Nucleus accumbens (tissue), 56 donors: Measurements from ENCODE around the gene MAP1LC3B.
"Not testable (repeated sequence)": the region's sequence is repeated elsewhere in the genome, so short reads cannot be mapped to it uniquely, and the experiment has no call there.

Source experiments
- DNase-seq, 56 donors: peaks; one replicate each; lab custom pipeline; 2025; lab: John Stamatoyannopoulos, UW

MAP1LC3B gene

DNA sequence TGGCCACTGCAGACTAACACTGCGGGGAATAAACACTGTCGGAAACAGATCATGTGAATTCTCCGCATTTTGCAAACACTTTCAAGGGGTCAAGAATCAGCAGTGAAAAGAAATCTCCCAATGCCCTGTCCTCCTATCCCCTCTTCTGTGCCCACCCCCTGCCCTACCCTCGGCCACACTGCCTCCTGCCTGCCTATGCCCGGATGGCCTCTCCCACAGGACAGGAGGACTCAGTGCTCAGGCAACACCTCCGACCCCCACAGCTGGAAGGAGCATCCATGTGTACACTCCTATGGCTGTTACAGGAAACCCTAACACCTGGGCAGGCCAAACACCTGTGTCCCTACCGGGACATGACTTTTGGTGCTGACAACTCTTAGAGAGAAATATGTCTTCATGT lies 33.0 kb upstream of the MAP1LC3B start:
- no peak for DNase-seq

DNA sequence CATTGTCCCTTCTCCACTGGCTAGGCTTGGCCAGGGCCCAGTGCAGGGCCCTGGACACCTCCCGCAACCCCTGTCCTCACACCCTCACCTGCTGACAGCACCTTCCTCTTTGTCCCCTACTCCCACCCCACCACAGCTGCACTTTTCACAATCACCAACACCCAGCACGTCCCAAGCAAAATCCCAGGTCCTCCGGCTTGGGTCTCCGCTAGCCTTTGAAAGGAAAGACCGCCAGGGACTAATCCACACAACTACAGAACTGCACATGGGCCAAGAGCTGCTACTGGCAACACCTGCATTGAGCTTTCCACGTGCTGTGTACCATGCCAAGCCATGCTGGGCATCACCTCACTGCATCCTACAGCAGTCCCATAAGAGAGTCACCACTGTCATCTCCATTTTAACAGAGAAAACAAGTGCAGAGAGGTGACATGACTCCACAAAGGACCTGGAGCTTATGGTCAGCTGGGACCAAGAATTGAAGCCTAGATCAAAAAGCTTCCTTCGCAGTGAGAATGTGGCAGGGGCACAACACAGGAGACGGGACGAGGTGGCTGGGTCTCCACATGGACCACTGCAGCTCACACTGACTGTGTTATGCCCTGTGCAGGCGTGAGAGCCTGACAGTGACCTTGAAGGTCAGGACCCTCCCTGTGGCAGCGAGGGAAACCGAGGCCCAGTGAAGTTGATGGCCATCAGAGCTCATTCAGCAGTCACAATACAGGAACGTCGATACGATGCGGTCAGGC lies 31.1 kb upstream of the MAP1LC3B start:
- DNase-seq, result no peak

DNA sequence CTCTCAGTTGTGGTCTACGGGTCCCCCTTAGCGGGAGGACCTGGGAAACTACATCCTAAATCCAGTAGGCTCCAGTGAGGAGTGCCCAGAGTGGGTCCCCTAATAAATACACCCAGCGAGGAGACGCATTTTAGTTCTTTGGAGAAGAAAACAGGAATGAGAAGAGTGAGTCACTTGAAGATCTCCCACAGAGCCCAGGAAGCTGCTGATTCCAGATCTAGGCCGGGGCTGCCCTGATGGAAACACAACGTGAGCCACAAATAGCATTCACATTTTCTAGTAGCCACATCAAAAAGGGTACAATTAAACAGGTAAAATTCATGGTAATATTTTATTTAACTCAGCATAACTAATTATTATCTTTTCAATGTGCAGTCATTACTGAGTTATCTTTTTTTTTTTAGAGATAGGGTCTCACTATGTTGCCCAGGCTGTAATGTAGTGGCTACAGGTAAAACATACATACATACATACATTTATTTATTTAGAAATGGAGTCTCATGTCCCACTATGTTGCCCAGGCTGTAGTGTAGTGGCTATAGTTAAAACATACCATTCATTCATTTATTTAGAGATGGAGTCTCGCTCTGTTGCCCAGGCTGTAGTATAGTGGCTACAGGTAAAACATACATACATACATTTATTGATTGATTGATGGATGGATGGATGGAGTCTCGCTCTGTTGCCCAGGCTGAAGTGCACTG lies 30.1 kb upstream of the MAP1LC3B start:
- no peak for DNase-seq

DNA sequence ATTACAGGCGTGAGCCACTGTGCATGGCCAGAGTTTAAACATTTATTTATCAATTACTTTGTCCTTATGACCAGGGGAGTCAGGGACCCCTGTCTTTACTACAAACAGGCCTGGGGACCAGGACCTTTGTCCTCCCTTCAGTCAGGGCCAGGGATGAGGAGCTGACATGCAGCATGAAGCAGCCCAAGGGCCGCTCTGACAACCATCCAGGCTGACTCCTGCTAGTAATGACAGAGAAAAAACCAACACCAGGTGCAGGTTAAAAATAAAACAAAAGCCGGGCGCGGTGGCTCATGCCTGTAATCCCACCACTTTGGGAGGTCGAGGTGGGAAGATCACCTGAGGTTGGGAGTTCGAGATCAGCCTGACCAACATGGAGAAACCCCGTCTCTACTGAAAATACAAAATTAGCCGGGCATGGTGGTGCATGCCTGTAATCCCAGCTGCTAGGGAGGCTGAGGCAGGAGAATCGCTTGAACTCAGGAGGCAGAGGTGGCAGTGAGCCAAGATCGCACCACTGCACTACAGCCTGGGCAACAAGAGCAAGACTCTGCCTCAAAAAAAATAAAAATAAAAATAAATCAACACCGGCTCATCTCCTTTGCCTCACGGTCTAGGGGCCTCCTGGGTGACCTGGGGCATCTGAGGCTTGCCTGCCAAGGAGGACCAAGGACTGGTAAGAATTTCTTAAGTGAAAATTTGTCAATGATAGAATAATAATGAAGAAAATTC lies 29.1 kb upstream of the MAP1LC3B start:
- DNase-seq, result not testable (repeated sequence)

DNA sequence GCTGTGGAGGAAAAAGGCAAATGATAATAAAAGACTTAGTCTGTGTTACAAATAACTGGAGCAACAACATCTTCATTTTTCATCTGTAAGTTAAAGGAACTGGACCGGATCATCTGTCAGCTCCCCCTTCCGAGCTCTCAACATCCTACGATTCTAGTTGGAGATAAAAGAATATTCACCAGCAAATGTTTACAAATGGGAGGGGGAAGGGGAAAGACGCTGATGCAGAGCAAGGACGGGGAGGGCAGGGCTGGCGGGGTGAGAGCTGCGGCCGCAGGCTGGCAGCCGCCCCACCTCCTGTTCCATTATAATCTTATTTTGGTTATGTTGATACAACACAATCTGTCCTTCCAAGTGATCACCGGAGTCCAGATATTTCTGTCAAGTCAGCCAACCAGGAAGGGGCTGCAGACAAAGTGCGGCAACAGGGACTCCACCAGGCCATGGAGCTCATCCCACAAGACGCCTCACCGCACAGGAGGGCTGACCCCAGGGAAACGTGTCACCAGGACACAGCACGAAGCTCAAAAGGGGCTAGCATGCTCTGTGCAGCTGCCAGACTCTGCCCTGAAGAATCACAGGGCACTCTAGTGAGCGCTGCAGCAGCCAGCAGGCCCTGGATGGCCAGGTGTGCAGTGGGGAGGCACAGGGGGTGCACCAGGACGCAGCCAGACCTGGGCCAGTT lies 28.2 kb upstream of the MAP1LC3B start:
- no peak for DNase-seq

DNA sequence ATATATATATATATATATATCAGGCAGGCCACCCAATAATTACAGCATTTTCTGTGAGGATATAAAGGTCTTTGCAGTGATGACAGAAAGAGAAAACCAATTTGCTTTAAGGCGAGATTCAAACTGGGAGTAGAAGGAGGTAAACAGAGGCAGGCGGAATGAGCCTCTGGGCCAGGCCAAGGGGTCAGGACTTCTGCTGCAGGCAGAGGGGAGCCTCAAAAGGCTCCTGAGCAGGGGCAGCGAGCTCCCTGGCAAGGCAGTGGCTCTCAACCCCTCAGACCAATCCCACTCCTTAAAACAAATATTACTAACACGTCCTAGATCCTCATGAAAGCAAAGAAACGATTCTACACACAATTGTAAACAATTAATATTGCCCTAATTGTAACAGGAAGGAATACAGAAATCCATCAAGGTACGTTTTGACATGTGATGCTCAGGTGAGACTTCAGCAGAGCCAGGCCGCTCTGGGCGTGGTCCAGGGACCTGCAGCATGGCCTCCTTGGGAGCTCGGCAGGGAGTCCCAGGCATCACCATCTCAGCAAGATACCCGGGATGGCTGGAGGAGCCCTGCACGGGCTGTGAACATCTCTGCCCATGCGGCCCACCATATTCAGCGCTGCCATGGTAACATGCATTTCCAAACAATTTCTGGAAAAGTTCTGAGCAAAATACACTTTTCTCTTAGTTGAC lies 27.0 kb upstream of the MAP1LC3B start:
- no peak for DNase-seq

DNA sequence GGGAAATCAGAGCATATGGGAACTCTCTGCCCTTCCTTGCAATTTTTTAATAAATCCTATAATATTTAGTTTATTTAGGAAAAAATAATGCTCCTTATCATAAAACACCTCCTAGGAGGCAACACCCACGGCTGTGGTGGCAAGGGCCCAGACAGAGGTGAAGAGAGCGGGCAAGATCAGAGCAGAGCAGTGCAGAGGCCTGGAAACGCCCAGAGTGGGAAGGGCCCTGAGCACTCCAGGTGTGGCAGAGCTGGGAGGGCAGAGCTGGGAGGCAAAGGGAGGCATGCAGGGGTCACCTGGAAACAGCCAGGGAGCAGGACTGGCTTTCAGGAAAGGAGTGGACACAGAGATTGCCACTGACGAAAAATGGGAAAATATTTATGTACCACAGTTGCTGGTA lies 25.8 kb upstream of the MAP1LC3B start:
- DNase-seq, result no peak

DNA sequence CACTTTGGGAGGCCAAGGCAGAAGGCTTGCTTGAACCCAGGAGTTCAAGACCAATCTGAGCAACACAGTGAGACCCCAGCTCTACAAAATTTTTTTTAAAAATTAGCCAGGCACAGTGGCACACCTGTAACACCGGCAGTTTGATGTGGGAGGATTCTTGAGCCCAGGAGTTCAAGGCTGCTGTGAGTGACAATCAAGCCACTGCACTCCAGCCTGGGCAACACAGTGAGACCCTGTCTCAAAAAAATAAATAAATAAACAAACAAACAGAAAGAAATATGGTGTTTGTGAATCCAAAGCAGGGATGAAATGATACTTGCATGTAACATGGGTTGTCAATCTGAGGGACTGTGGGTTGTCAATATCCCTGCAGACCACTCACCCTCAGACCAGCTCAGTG lies 25.2 kb upstream of the MAP1LC3B start:
- no peak for DNase-seq

DNA sequence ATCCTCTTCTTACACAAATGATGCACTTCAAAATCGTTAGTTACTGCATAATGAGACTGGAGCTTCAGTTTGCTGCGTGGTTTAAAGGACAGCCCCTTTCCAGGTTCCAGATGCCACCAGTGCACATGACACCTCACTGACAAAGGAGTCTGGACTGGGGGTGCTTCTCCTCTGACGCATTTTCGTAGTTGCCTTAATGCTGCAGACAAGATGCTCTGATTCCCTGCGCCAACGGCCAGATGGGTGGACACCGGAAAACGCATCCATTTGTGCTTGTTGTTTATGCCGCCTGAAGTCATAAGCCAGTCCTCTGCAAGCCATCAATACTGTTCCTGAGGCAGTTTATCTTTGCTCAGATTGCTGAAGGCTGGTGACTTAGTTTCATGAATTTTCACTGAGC lies 24.6 kb upstream of the MAP1LC3B start:
- DNase-seq, result no peak

DNA sequence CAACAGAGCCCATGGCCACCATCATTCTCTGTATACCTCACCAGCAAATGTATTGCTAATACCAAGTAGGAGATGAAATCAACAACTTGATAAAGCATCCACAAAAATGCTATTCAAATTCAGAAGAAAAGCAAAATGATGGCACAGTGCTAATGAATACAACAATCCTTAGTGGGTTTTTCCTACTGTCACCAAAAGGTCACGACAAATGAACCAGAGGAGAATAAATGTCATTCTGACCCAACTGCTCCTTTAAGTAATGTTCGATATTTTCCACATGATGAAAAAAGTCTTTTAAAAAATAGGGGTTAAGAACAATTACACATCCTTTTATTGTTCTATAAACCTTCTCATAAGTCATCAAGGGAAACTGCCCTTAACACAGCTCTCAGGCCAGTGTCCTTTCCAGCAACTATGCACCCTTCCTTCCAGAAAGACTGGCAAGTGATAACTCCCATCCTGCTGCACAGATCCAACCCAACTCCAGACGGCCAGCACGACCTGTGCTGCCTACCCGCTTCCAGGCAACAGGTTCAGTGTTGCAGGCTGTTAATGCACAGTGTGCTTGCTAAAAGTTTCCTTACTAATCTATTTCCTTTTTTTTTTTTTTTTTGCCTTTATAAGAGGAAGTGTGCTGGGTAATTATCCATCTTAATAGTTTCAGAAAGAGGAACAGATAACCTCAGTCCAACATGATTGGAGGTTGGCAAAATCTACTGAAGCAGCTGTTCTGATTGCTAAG lies 23.9 kb upstream of the MAP1LC3B start:
- DNase-seq, result no peak

DNA sequence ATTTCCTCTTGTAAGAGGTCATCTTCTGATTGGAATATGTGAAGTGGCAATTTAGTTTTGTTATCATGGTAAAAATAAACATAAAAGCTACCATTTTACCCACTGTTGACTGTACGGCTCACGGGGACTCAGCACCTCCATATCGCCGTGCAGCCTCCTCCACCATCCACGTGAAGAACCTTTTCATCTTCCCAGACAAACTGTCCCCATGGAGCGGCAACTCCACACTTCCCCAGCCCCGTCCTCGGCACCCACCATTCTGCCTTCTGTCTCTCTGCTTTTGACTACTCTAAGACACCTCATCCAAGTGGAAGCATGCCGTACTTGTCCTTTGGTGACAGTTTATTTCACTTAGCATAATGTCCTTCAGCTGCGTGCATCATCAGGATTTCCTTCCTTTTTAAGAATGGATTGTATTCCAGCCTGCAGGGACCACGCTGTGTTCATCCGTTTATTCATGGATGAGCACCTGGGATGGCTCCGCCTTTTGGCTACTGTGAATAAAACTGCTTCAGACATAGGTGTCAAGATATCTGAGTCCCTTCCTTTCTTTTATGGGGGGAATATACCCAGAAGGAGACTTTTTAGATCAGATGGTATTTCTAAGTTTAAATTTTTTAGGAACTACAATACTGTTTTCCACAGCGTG lies 22.9 kb upstream of the MAP1LC3B start:
- no peak for DNase-seq

DNA sequence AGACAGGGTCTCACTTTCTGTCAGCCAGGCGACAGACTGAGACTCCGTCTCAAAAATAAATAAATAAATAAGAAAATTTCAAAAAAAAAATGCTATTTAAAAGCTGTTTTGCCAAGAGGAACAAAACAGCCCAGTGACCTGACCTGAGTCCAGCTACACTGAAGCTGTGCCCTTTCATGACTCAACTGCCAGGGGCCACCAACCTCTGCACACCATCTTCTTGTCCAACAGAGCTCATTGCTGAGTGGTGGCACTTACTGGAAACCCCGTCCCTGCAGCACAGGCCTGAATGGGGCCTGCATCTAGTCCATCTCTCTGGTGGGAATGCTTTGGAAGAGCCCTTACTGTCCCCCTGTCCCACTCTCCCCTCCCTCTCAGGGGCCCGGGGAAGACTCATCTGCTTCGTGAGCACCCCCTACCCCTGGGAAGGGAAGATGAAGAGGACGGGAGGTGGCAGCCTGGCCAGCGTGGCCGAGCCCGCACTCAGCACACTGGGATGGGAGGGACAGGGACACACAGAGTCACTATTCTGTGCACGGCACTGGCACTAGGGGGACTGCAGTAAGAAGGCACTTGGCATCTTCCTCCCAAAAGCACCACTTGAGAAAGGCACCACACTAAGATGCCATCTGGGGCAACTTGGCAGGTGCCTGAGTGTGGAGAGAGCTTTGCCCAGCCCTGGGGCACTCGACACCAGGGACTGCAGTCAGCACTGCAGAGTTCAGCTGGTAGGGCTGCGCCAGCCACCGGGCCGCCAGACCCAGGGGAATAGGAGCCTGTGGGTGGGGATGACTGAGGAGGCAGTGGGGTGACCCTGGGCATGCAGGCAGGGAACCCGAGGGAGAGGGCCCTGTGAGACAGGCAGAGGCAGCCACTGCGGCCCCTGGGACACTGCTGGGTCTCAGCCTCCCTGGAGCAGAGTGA lies 22.1 kb upstream of the MAP1LC3B start:
- peak in 4 of 56 donors; percentile 15 to 31 (median 20) for DNase-seq

DNA sequence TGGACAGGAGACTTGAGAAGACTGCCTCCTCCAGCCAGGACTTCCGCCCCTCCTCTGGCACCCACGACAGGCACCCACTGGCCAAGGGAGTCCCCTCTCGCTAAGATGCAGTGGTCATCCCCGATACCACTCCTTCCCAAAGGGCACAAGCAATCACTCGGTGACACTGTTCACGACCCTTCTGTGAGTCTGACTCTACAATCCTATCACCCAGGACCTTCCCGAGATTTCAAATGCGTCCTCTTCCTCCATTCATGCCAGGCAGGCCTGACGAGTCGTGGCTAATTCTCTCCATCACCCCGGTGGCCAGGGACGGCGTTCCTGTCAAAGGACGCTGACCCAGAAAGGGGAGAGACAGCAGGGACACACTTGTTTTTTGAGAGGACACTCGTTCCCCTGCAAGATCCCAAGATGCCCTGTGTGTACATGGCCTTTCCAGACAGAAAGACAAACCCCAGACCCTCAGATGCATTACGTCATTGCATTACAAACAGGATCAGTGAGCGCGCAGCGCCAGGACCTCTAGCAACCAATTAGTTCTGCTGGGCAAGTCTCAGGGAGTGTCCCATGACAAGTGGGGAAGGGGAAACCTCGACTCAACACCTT lies 20.8 kb upstream of the MAP1LC3B start:
- DNase-seq, result no peak

DNA sequence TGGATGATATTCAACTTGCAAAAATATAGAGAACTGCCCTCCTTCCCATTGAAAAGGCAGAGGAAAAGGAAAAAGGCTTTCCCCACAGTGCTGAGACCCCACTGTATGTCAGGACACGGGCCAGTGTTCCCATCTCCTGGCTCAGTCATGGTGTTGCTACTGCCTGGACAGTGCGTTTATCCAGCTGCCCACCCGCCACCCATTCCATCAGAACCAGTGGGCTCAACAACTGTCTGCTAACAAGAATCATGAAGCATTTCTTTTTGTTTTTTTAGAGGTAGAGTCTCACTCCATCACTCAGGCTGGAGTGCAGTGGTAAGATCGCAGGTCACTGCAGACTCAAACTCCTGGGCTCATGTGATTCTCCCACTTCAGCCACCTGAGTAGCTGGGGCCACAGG lies 19.8 kb upstream of the MAP1LC3B start:
- DNase-seq, result no peak

DNA sequence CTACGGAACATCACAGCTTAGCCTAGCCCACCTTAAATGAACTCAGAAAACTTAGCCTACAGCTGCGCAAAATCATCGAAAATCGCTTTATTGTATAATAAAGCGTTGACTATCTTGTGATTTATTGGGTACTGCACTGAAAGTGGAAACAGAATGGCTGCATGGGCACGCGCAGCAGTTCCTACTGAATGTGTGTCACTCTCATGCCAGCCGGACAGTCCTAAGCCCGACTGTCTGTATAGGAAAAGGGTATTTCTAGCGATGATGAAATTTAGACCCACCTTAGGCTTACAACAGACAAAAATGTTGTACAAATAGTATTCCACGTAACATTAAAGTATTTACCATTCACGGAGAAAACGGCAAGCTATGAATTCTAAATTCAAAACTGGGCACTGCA lies 17.8 kb upstream of the MAP1LC3B start:
- DNase-seq, result no peak

DNA sequence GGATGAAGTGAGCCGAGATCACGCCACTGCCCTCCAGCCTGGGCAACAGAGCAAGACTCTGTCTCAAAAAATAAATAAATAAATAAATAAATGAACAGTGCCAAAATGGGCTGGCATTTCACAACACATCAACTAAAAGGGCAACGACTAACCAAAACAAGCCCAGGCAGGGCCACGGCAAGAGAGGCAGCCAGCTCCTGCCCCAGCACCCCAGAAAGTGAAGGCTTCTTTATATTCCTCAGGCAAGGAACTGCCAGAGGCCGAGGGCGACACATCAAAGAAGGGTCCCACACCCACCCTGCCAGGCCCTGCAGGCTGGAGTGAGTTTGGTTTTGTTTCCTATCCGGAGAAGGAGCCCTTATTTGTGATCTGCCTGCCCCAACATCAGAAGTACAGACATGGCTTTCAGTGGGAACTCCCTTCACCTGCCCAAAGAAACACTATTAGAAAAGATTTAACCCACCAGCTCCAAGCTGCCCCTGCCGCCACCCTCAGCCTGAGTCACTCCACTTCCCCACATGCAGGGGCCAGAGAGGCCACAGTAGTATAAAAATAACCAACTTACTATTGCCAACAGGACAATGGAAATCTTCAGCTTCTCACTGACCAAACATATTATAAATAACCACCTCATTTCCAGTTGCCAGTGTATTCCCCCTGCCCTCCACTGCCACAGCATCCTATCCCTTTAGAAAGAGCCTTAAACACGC lies 16.6 kb upstream of the MAP1LC3B start:
- DNase-seq, result peak in 1 of 56 donors; percentile 10

DNA sequence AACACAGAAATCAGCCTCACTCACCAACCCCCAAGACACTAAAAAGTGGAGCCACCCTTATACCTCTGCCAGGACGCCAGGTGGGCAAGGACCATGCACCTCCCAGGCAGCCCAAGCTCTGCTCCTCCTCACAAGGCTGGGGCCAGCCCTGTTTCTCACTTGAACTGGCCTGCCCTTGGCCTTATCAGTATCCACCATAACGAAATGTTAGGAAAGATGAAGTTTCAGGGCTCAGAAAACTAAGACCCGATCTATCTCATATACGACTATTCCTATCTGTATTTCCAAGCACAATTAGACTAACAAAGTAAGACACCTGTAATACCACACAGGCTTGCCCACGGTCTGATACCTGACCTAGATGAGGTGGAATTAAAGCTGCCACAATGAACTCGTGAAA lies 15.5 kb upstream of the MAP1LC3B start:
- DNase-seq, result no peak
